AG04449 (cell line): Measurements from ENCODE around the gene HPSE2.

ENCODE experiments used
- CTCF ChIA-PET: fragments of 350-600 bp; formaldehyde crosslinking; extraction: SDS; loops from one replicate; lab custom pipeline; 2021; ENCODE audit warnings: antibody characterized with exemption; lab: Yijun Ruan, JAX
- POLR2A ChIA-PET: fragments of 400-600, 350-600 bp; formaldehyde crosslinking; extraction: SDS; loops from one replicate; lab custom pipeline; 2020; ENCODE audit warnings: antibody characterized with exemption, inconsistent platforms; lab: Yijun Ruan, JAX
- DNase-seq: peaks from one replicate; pipeline ENCODE4 v3.0.0-alpha.2; 2010; ENCODE audit warnings: low read depth, low spot score
- H3K4me3 ChIP-seq: 2 replicates; pipeline ENCODE4 v1.5.1; 2011; ENCODE audit warnings: low read depth, mild to moderate bottlenecking, control low read depth, low read length
- CTCF ChIP-seq: IDR thresholded peaks from one replicate; pipeline ENCODE4 v1.5.1; 2011; ENCODE audit warnings: mild to moderate bottlenecking, moderate library complexity, low read length, control low read depth, inconsistent platforms; ENCODE audit not compliant: insufficient read depth; ENCODE audit errors: missing control alignments

The HPSE2 gene

DNA sequence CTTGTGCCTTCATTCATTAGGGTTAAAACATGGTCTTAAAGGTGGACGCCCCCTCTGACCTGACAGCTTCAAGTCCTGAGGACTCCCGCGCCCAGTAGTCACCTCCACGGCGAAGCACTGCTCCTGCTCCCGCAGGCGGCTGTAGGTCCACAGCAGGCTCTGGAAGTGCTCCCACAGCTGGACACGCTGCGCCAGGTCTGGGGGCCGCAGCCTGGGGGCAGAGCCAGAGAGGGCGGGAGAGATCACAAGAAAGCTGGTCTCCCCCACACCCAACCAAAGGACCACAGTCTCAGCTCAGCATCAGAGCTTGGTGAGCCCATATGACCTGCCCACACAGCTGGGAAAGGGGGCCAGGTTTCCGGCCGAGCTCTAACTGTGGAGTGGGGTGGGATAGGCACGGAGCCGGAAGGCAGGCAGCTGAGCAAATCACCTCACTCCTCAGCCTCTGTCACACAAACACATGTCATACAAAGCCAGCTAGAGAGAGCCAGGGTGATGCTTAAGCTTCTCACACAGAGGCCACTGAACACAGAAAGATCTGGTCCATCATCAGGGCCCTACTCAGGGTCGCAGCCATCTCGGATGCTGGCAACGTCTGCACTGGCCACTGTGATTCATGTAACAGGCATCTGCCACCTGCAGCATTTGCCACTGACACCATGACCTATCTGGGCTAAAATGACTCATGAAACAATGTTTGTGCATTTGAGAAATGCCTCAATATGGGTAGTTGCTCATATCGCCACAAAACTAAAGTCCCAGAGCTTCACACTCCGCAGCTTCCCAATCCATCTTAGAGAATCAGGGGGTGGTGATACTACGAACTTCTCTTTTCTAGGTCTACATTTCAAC, 801.5 kb downstream of the HPSE2 start:
- no peak overlapping the region for H3K4me3 ChIP-seq
- ChIA-PET POLR2A (interaction anchor here (0.8 to 1.4 kb wide), 2 partner anchors 19 to 169 kb away, joined by 3 read pairs; partner anchors contain the start of gene PYROXD2), CTCF (interaction anchor here (1.0 to 1.9 kb wide), 3 partner anchors 9 to 40 kb away, joined by 3 to 16 read pairs (median 5); no protein-coding TSS in a partner anchor)
- DNase-seq: no peak
- no peak for TF ChIP-seq CTCF

GRCh38 chr10:98433371-98433770, 802.3 kb downstream of the HPSE2 start:
- ChIA-PET POLR2A (no interaction called here), CTCF (interaction anchor here (1.0 to 1.9 kb wide), 2 partner anchors 8 to 39 kb away, joined by 3 to 16 read pairs; no protein-coding TSS in a partner anchor)

DNA sequence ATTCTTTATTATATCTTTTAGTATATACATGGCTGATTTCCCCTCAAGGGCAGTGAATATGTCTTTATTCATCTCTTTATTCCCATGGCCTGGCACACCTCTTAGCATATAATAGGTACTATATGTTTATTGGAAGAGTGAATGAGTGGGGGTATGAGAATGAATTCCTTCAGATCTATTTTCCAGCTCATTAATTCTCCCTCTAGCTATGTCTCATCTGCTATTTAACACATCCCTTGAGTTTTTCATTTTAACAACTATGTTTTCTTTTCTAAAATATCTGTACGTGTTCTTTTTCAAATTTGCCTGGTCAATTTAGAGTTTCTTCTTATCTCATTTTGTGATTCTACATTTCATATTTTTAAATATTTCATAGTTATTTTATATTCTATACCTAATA, 803.3 kb downstream of the HPSE2 start:
- CTCF ChIA-PET: interaction anchor here (1.2 to 1.5 kb wide), 2 partner anchors 9 to 11 kb away, joined by 4 to 6 read pairs; no protein-coding TSS in a partner anchor
- no peak for TF ChIP-seq CTCF
- H3K4me3 ChIP-seq: no peak overlapping the region
- POLR2A ChIA-PET: no interaction called here
- no peak for DNase-seq

More at GRCh38 chr10:98433371-98433770, 802.3 kb downstream of the HPSE2 start:
- H3K4me3 ChIP-seq: no peak overlapping the region
- no peak for DNase-seq
- no peak for TF ChIP-seq CTCF

DNA sequence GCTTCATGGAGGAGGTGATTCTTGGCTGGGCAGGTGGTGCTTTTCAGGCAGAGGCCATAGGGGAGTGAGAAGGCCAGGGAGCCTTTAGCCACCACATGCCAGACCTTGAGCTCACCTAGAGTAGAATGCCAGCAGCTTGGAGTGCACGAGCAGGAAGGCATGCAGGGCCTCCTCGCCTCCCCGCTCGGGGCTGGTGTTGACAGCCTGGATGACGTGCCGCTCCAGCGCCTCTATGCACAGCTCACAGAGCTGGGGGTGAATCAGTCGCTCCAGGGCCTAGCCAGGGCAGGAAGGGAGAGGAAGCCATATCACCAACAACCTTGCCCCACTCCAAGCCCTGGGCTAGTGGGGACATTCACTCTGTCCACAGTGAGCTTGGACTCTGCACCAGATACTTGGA, 804.6 kb downstream of the HPSE2 start:
- POLR2A ChIA-PET: no interaction called here
- TF ChIP-seq CTCF: no peak
- DNase-seq: no peak
- CTCF ChIA-PET: interaction anchor here (1.2 kb wide), 1 partner anchor 9 kb away, joined by 4 read pairs; no protein-coding TSS in a partner anchor
- no peak overlapping the region for H3K4me3 ChIP-seq

- POLR2A ChIA-PET: no interaction called here
- H3K4me3 ChIP-seq: no peak overlapping the region
- DNase-seq: no peak
- TF ChIP-seq CTCF: no peak
- CTCF ChIA-PET: no interaction called here
These were observed 805.2 kb downstream of the HPSE2 start for GRCh38 chr10:98430427-98430826.
